ENCODE results near the gene PDGFC.
"Not testable (repeated sequence)": the region's sequence is repeated elsewhere in the genome, so short reads cannot be mapped to it uniquely, and the experiment has no call there.

Gene PDGFC

GRCh38 chr4:156896527-156896926 is 75.1 kb downstream of the PDGFC start:
- no peak for DNase-seq

- DNase-seq = no peak
Measured at GRCh38 chr4:156894234-156894633, 77.4 kb downstream of the PDGFC start.

GRCh38 chr4:156892805-156893204 is 78.8 kb downstream of the PDGFC start:
- DNase-seq = no peak

DNA sequence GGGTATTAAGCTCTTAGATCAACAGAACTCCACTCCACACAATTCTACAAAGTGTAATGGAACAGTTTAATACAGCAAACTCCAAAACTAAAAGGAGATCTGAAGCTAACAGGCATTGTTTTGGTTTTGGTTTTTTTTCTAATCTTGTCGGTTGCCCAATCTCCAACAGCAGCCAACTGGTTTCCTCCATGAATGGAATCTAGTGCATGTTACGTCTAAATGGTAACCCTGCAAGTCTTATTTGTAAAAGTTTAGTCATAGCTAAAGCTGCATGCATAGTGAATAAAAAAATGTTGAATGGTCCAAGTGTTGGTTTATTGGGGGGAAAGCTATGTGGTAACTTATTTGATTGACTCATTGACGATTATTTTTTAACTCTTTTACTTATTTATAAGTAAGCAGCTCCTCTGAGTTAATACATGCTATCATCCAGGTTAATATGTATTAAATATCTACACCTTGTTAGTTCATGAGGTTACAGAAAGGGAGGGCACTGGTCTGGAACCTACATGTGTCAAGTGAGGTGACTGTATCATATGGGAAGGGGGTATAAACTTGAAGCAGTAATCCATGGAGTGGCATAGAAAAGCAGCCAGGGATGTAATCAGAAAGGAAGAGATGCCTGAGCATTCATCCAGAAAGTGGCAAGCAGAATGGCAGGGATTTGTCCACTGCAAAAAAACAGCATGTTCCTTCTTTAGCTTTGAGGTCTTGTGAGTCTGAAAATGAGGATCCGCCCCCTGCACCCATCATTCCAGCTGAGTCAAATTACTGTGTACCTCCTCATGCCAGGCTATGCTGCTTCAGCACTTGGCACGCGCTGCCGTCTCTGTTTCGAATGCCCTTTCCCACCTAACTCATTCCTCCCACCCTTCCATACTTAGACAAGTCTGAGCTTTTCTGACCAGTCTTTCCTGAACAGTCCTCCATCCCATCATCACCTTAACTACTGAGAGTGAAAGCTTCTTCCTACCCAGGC is 81.7 kb downstream of the PDGFC start:
- no peak for DNase-seq

- no peak for DNase-seq
Measured at GRCh38 chr4:156888762-156889161, 82.8 kb downstream of the PDGFC start.

GRCh38 chr4:156886481-156886880 is 85.1 kb downstream of the PDGFC start:
- DNase-seq = no peak

DNA sequence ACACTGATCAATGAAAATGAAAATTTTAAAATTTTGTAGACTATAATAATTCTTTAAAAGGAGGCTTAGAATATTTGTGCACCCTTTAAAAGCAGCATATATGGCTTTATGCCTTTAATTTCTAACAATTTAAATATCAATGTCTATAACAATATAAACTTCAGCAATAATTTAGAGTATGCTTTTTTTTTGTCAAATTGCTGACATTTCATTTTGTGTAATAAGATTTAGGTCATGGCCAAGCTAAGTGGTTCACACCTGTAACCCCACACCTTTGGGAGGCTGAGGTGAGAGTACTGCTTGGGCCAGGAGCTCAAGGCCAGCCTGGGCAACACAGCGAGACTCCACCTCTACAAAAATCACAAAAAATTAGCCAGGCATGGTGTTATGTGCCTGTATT is 86.2 kb downstream of the PDGFC start:
- no peak for DNase-seq

- no peak for DNase-seq
Measured at GRCh38 chr4:156884183-156884582, 87.4 kb downstream of the PDGFC start.

DNA sequence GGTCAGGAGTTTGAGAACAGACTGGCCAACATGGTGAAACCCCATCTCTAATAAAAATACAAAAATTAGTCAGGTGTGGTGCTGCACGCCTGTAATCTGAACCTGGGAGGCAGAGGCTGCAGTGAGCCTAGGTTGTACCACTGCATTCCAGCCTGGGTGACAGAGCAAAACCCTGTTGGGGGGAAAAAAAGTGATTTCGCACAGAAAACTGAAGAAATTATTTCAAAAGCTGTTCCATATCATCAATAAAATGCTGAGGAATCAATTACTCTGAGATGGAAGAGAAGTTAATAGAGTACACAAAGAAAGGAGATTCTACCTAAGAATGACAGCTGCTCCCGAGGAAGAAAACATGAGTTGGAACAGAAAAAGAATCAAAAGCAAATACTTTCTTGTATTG is 95.9 kb downstream of the PDGFC start:
- DNase-seq = no peak

DNA sequence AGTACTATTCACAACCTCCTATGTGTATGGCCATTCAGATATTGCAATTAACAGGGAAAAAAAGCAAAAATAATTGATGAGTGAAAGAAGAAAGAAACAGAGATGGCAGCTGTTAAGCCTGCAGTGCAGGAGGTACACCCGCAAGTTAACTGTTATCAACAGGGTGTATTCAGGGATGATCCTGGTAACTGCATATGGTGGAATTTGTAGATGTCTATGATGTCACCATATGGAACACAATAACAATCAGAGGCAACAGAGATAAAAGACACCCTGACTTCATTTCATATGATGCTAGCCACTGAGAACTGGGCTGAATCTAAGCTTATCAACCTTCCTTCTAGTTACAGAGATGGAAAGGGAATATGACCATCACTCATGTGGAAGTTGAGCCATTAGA is 96.5 kb downstream of the PDGFC start:
- DNase-seq = no peak

- no peak for DNase-seq
Measured at GRCh38 chr4:156873799-156874198, 97.8 kb downstream of the PDGFC start.

DNA sequence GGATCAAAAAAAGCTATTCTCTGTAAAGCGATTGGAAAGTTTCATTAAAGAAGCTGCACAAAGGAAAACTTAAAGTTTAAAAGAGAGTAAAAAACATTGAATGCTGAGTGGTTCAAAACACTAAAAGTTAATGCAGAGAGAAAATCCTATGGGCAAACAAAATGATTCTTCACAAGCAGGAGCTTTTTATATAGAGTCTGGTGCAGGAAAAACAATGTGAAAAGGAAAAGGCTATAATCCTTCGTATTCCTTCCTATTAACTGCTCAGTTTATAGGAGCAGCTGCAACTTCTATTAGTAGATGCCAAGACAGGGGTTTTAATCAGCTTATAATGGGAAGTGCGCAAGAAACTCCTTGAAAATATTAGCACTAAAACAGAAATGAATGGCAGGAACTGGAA is 100.7 kb downstream of the PDGFC start:
- DNase-seq = no peak

DNA sequence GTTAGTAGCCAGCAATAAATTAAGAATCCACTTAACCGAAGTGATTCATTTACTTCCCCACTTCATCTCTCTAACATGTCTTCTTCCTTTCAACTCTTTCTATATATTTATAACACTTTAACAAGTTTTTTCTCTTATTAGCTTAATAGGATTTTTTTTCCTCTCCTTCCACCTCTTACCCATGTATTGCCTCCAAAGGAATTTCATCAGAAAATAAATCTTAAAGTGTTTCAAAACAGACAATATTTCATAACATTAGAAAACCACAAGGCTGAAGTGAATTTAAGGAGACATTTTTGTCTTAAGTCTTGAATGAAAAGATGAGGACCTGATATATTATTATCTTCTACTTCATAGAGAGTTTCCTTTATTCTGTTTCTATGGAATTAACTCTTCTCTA is 101.5 kb downstream of the PDGFC start:
- DNase-seq = no peak

GRCh38 chr4:156866088-156866487 is 105.5 kb downstream of the PDGFC start:
- not testable (repeated sequence) for DNase-seq

DNA sequence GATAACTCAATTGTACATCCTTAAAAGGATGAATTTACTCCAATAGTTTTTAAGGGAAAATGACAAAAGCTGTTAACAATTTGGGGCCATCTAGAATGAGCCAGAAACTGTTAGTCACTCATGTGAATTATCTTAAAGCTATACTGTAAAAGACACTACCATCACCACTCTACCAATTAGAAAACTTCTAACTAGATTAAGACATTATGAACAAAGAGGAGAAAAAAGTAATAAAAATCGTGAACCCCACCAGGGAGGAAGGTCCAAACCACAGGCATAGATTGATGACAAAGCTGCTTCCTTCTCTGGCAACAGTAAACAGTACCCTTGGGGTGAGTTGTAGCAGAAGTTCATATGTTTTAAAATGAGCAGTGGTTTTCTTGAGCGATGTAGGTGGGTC is 106.1 kb downstream of the PDGFC start:
- no peak for DNase-seq

DNA sequence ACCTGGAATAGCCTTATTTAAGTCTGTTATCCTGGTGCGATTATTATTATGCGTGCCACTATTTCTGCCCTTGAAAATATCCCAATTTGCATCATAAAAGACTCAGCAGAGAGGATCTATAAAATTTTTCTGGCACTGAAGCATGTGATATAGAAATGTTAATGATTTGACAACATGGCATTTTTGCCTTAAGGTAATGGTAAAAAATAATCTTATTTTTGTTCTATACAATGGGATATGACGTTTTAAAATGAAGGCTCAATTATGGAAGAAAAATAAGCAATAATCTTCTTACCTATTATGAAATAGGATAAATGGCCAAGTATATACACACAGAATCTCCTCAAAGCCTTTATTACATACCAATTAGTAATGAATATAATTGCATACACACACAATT is 113.5 kb downstream of the PDGFC start:
- no peak for DNase-seq

- no peak for DNase-seq
Measured at GRCh38 chr4:156838761-156839160, 132.8 kb downstream of the PDGFC start.

DNA sequence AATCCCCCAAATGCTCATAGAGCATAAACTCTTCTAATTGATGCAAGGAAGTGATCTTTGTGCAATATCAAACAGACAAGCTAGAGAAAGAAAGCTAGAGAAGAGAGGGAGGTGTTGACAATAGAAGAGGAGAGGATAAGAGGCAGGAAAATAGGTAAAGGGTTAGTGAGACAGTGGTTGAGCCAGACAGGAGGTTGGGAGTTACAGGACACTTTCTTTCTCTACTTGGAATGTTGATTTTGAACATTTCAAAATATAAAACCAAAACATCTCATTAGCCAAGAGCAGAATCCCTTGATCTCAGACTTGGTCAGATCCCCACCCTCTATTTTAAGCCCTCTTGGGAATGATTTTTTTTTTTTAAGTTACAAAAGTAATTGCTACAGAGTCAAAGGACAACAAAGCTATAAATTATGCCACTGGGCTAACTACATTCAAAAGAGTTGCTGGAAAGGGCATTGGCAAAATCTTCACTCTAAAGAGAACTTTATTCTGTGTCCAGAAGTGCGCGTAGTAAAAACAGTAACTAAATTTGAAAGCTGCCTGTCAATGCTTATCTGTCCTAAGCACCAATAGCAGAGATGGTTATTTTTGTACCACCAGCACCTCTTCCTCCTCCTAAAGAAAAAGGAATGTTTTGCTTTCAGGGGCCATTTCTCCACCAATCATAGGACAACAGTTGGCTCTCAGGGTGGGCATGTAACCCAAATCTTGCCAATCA is 133.8 kb downstream of the PDGFC start:
- DNase-seq = no peak

DNA sequence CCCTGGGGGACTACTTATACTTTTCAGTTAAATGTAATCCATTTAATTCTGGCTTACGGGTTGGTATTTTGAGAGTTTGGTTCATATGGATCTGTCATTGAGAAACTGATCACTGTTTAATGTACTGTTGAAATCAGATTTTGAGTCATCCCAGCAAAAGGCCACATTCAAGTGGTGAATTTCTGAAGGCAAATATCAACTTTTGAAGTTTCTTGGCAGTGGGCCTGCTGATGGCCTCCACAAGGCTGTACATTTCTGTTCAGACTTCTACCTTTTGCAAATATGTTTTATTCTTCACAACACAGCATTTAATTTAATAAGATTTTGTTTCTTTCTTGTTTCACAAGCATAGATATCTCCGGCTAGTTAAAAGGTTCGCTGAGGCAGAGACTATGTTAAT is 138.7 kb downstream of the PDGFC start:
- no peak for DNase-seq

DNA sequence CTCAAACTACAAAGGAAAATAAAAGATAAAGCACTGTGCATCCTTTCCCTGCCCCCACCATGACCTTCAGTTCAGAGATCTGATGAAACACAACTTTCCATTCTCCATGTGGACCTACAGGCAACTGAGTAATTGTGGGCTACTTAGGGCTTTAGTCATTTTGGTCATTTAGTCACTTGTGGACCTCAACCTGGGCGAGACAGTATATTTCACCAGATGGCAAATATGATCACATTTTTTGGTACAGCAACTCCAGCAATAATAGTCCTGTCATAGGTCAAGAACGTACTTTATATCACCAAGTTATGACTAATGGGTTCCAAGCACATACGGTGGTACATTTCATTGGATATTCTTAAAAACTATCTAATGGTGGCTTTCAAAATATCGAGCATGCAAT is 141.2 kb downstream of the PDGFC start:
- no peak for DNase-seq

GRCh38 chr4:156829201-156829873 is 142.3 kb downstream of the PDGFC start:
- no peak for DNase-seq

DNA sequence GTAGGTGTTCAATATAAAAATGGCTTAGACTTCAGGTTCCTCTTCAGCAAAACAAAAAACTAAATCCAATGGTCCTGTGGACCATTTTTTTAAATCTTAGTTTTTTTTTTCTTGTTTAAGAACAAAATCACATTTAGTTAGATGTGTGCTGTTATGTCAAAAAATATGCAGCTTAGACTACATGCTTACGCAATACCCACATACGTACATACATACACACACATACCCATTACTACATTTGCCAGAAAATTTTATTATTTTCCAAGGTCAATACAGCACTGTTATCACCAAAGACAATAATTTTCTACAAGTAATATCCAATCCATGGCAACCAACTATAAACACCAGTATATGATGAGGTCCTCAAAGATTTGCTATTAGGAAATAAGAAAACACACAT is 144.1 kb downstream of the PDGFC start:
- DNase-seq = no peak

DNA sequence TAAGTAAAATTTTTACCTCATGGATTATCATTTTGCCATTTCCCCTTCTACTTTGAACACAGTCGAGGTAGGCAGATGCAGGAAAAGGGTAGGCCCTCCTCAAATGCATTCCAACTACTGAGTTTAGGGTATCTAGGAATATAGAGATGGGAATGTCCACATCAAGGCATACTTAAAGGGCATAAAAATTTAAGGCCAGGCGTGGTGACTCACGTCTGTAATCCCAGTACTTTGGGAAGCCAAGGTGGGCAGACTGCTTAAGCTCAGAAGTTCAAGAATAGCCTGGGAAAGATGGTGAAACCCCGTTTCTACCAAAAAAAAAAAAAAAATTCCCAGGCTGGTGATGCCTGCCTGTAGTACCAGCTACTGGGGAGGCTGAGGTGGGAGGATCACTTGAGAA is 146.5 kb downstream of the PDGFC start:
- DNase-seq = no peak

Data from activated naive CD4-positive, alpha-beta T cell treated with anti-CD3 and anti-CD28 coated beads, Interleukin-2, amount 50 U/mL, for 16 hours (primary cell).